Measurements from ENCODE around the gene SLC22A12. TPM values are rescaled to one million over a fixed set of nuclear protein-coding genes. Genes with fewer than 3 reads are reported as not detected.

The SLC22A12 gene
- total and polyA plus RNA-seq, 2 experiments from 2014 or later = not detected

GRCh38 chr11:64603411-64604110 is 12.5 kb downstream of the SLC22A12 start:
- ATAC-seq (no peak), DNase-seq (ENCODE audit: low spot score) (no peak)
- Histone ChIP-seq H3F3A (replicated peaks; ENCODE audit: low read depth) (no peaks in the 10 kb centered on the region), H3K36me3 (ENCODE audit: insufficient read depth) (no peaks in the 10 kb centered on the region), H3K79me2 (replicated peaks; ENCODE audit: insufficient read depth) (no peaks in the 10 kb centered on the region), H2AFZ (no peak overlapping the region), H3K4me1 (ENCODE audit: insufficient read depth) (0 out of 2 replicates have a peak, but pooled peaks cover 2% of the 10 kb centered on the region), H3K27me3 (ENCODE audit: insufficient read depth) (no peaks in the 10 kb centered on the region), H3K27ac (ENCODE audit: low read depth) (no peak overlapping the region), H3K4me2 (no peak overlapping the region), H3K9me2 (ENCODE audit: insufficient read depth) (no peaks in the 10 kb centered on the region), H4K20me1 (replicated peaks; ENCODE audit: insufficient read depth) (no peaks in the 10 kb centered on the region), H3K4me3 (no peak overlapping the region)
- TF ChIP-seq, protein P1, sequence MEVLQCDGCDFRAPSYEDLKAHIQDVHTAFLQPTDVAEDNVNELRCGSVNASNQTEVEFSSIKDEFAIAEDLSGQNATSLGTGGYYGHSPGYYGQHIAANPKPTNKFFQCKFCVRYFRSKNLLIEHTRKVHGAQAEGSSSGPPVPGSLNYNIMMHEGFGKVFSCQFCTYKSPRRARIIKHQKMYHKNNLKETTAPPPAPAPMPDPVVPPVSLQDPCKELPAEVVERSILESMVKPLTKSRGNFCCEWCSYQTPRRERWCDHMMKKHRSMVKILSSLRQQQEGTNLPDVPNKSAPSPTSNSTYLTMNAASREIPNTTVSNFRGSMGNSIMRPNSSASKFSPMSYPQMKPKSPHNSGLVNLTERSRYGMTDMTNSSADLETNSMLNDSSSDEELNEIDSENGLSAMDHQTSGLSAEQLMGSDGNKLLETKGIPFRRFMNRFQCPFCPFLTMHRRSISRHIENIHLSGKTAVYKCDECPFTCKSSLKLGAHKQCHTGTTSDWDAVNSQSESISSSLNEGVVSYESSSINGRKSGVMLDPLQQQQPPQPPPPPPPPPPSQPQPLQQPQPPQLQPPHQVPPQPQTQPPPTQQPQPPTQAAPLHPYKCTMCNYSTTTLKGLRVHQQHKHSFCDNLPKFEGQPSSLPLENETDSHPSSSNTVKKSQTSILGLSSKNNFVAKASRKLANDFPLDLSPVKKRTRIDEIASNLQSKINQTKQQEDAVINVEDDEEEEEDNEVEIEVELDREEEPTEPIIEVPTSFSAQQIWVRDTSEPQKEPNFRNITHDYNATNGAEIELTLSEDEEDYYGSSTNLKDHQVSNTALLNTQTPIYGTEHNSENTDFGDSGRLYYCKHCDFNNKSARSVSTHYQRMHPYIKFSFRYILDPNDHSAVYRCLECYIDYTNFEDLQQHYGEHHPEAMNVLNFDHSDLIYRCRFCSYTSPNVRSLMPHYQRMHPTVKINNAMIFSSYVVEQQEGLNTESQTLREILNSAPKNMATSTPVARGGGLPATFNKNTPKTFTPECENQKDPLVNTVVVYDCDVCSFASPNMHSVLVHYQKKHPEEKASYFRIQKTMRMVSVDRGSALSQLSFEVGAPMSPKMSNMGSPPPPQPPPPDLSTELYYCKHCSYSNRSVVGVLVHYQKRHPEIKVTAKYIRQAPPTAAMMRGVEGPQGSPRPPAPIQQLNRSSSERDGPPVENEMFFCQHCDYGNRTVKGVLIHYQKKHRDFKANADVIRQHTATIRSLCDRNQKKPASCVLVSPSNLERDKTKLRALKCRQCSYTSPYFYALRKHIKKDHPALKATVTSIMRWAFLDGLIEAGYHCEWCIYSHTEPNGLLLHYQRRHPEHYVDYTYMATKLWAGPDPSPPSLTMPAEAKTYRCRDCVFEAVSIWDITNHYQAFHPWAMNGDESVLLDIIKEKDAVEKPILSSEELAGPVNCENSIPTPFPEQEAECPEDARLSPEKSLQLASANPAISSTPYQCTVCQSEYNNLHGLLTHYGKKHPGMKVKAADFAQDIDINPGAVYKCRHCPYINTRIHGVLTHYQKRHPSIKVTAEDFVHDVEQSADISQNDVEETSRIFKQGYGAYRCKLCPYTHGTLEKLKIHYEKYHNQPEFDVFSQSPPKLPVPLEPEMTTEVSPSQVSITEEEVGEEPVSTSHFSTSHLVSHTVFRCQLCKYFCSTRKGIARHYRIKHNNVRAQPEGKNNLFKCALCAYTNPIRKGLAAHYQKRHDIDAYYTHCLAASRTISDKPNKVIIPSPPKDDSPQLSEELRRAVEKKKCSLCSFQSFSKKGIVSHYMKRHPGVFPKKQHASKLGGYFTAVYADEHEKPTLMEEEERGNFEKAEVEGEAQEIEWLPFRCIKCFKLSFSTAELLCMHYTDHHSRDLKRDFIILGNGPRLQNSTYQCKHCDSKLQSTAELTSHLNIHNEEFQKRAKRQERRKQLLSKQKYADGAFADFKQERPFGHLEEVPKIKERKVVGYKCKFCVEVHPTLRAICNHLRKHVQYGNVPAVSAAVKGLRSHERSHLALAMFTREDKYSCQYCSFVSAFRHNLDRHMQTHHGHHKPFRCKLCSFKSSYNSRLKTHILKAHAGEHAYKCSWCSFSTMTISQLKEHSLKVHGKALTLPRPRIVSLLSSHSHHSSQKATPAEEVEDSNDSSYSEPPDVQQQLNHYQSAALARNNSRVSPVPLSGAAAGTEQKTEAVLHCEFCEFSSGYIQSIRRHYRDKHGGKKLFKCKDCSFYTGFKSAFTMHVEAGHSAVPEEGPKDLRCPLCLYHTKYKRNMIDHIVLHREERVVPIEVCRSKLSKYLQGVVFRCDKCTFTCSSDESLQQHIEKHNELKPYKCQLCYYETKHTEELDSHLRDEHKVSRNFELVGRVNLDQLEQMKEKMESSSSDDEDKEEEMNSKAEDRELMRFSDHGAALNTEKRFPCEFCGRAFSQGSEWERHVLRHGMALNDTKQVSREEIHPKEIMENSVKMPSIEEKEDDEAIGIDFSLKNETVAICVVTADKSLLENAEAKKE (CRISPR knock-in tag; IDR thresholded peaks at IDR 0.05) = no peak
- no peak for TF ChIP-seq POLR2AphosphoS5 (IDR thresholded peaks at IDR 0.05; ENCODE audit: low read depth)
- no peak for TF ChIP-seq NANOG (IDR thresholded peaks at IDR 0.05; ENCODE audit: borderline replicate concordance)
- no peak for TF ChIP-seq JUNB (IDR thresholded peaks at IDR 0.05; ENCODE audit: unreplicated experiment)
- no peak for TF ChIP-seq ZNF114 (CRISPR knock-in tag; IDR thresholded peaks at IDR 0.05)
- no peak for TF ChIP-seq CTCF (conservative IDR thresholded peaks at IDR 0.05; ENCODE audit: low read depth in 2 of 2)
- TF ChIP-seq CREB1 (CRISPR knock-in tag; IDR thresholded peaks at IDR 0.05; ENCODE audit: low read depth) = no peak
- TF ChIP-seq EZH2phosphoT487 (IDR thresholded peaks at IDR 0.05; ENCODE audit: unreplicated experiment) = no peak
- TF ChIP-seq, protein P2, sequence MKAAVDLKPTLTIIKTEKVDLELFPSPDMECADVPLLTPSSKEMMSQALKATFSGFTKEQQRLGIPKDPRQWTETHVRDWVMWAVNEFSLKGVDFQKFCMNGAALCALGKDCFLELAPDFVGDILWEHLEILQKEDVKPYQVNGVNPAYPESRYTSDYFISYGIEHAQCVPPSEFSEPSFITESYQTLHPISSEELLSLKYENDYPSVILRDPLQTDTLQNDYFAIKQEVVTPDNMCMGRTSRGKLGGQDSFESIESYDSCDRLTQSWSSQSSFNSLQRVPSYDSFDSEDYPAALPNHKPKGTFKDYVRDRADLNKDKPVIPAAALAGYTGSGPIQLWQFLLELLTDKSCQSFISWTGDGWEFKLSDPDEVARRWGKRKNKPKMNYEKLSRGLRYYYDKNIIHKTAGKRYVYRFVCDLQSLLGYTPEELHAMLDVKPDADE (IDR thresholded peaks at IDR 0.05) = no peak
- no peak for TF ChIP-seq ZNF331 (CRISPR knock-in tag; IDR thresholded peaks at IDR 0.05; ENCODE audit: low read depth)
- no peak for TF ChIP-seq STAT1 (IDR thresholded peaks at IDR 0.05; ENCODE audit: unreplicated experiment)
- Mint-ChIP-seq H3K9me3 (no peaks in the 10 kb centered on the region), H3K36me3 (ENCODE audit: low read depth) (no peaks in the 10 kb centered on the region), H3K27ac (no peak overlapping the region), H3K4me3 (no peak overlapping the region), H3K4me1 (peaks cover 14% of the 10 kb centered on the region), H3K27me3 (ENCODE audit: insufficient read depth, low read depth, poor library complexity) (peaks cover 11% of the 10 kb centered on the region)
